MG63 (cell line): ENCODE results near the gene ARHGEF26. TPM values are rescaled to one million over a fixed set of nuclear protein-coding genes. Genes with fewer than 3 reads are reported as not detected.

ENCODE experiments used
- DNase-seq: peaks from one replicate; pipeline ENCODE4 v3.0.0-alpha.2; 2020
- H3K27me3 ChIP-seq: fragments of 250-450 bp; sonication (Bioruptor Pico); 2 replicates; pipeline ENCODE4 v1.5.1; 2020; ENCODE audit warnings: mild to moderate bottlenecking, moderate library complexity
- H3K36me3 ChIP-seq: fragments of 250-450 bp; sonication (Bioruptor Pico); 2 replicates; pipeline ENCODE4 v1.5.1; 2020; ENCODE audit warnings: mild to moderate bottlenecking, moderate library complexity
- H3K4me3 ChIP-seq: fragments of 250-450 bp; sonication (Bioruptor Pico); 2 replicates; pipeline ENCODE4 v1.5.1; 2020; ENCODE audit warnings: mild to moderate bottlenecking, moderate library complexity
- H3K9me3 ChIP-seq: fragments of 250-450 bp; sonication (Bioruptor Pico); 2 replicates; pipeline ENCODE4 v1.5.1; 2020; ENCODE audit warnings: mild to moderate bottlenecking, moderate library complexity
- total RNA-seq: library from RNA; depleted of rRNA; stranded (reverse); fragments of >200 nt; shearing (Covaris generic); gene quantifications from 2 replicates; pipeline ENCODE4 v1.2.3, GENCODE V29; 2014; ENCODE audit warnings: low replicate concordance

ARHGEF26 gene
- total RNA-seq, 1 experiment from 2014 or later = 0.63 TPM

GRCh38 chr3:154178172-154178571 lies 57.0 kb downstream of the ARHGEF26 start:
- no peak for DNase-seq
- Histone ChIP-seq H3K9me3 (no peaks in the 10 kb centered on the region), H3K4me3 (no peak overlapping the region), H3K36me3 (no peaks in the 10 kb centered on the region), H3K27me3 (no peaks in the 10 kb centered on the region)

- no peaks in the 10 kb centered on the region for H3K36me3 ChIP-seq
- no peaks in the 10 kb centered on the region for H3K27me3 ChIP-seq
- DNase-seq = no peak
- H3K4me3 ChIP-seq = no peak overlapping the region
- H3K9me3 ChIP-seq = no peaks in the 10 kb centered on the region
Observed at GRCh38 chr3:154180836-154181691, 59.9 kb downstream of the ARHGEF26 start.

- H3K4me3 ChIP-seq = no peak overlapping the region
- H3K27me3 ChIP-seq = no peaks in the 10 kb centered on the region
- H3K9me3 ChIP-seq = no peaks in the 10 kb centered on the region
- DNase-seq = no peak
- no peaks in the 10 kb centered on the region for H3K36me3 ChIP-seq
Observed at GRCh38 chr3:154182322-154182922, 61.2 kb downstream of the ARHGEF26 start.

GRCh38 chr3:154182975-154183374 lies 61.8 kb downstream of the ARHGEF26 start:
- no peak for DNase-seq
- Histone ChIP-seq H3K27me3 (no peaks in the 10 kb centered on the region), H3K9me3 (no peaks in the 10 kb centered on the region), H3K36me3 (no peaks in the 10 kb centered on the region), H3K4me3 (no peak overlapping the region)

GRCh38 chr3:154184582-154184981 lies 63.4 kb downstream of the ARHGEF26 start:
- H3K27me3 ChIP-seq = no peaks in the 10 kb centered on the region
- H3K36me3 ChIP-seq = no peaks in the 10 kb centered on the region
- H3K4me3 ChIP-seq = no peak overlapping the region
- H3K9me3 ChIP-seq = no peaks in the 10 kb centered on the region
- DNase-seq = no peak

GRCh38 chr3:154188437-154188836 lies 67.2 kb downstream of the ARHGEF26 start:
- no peaks in the 10 kb centered on the region for H3K27me3 ChIP-seq
- H3K4me3 ChIP-seq = no peak overlapping the region
- DNase-seq = no peak
- H3K9me3 ChIP-seq = no peaks in the 10 kb centered on the region
- H3K36me3 ChIP-seq = no peaks in the 10 kb centered on the region

GRCh38 chr3:154188846-154189245 lies 67.7 kb downstream of the ARHGEF26 start:
- no peaks in the 10 kb centered on the region for H3K36me3 ChIP-seq
- no peaks in the 10 kb centered on the region for H3K27me3 ChIP-seq
- H3K9me3 ChIP-seq = no peaks in the 10 kb centered on the region
- H3K4me3 ChIP-seq = no peak overlapping the region
- no peak for DNase-seq

GRCh38 chr3:154191520-154191919 lies 70.3 kb downstream of the ARHGEF26 start:
- Histone ChIP-seq H3K4me3 (no peak overlapping the region), H3K27me3 (no peaks in the 10 kb centered on the region), H3K36me3 (no peaks in the 10 kb centered on the region), H3K9me3 (no peaks in the 10 kb centered on the region)
- DNase-seq = no peak

- no peaks in the 10 kb centered on the region for H3K27me3 ChIP-seq
Observed at GRCh38 chr3:154192225-154192624, 71.0 kb downstream of the ARHGEF26 start.

GRCh38 chr3:154193000-154193615 lies 71.9 kb downstream of the ARHGEF26 start:
- Histone ChIP-seq H3K27me3 (no peaks in the 10 kb centered on the region), H3K36me3 (no peaks in the 10 kb centered on the region), H3K4me3 (no peak overlapping the region), H3K9me3 (no peaks in the 10 kb centered on the region)
- DNase-seq = no peak

More at GRCh38 chr3:154192225-154192624, 71.0 kb downstream of the ARHGEF26 start:
- Histone ChIP-seq H3K9me3 (no peaks in the 10 kb centered on the region), H3K4me3 (no peak overlapping the region), H3K36me3 (no peaks in the 10 kb centered on the region)
- DNase-seq = no peak

GRCh38 chr3:154194877-154195276 lies 73.7 kb downstream of the ARHGEF26 start:
- no peaks in the 10 kb centered on the region for H3K9me3 ChIP-seq
- no peak overlapping the region for H3K4me3 ChIP-seq
- peak; percentile 7 for DNase-seq
- H3K27me3 ChIP-seq = no peaks in the 10 kb centered on the region
- H3K36me3 ChIP-seq = no peaks in the 10 kb centered on the region

- no peaks in the 10 kb centered on the region for H3K27me3 ChIP-seq
- no peaks in the 10 kb centered on the region for H3K36me3 ChIP-seq
- no peaks in the 10 kb centered on the region for H3K9me3 ChIP-seq
- DNase-seq = no peak
- no peak overlapping the region for H3K4me3 ChIP-seq
Observed at GRCh38 chr3:154195620-154196356, 74.6 kb downstream of the ARHGEF26 start.

GRCh38 chr3:154197751-154198150 lies 76.6 kb downstream of the ARHGEF26 start:
- Histone ChIP-seq H3K9me3 (no peaks in the 10 kb centered on the region), H3K4me3 (no peak overlapping the region), H3K27me3 (no peaks in the 10 kb centered on the region), H3K36me3 (no peaks in the 10 kb centered on the region)
- no peak for DNase-seq

GRCh38 chr3:154209499-154209898 lies 88.3 kb downstream of the ARHGEF26 start:
- Histone ChIP-seq H3K9me3 (peaks cover 4% of the 10 kb centered on the region; the same call in 1 of the 2 replicates), H3K27me3 (no peaks in the 10 kb centered on the region; the same call in 1 of the 2 replicates), H3K4me3 (no peak overlapping the region), H3K36me3 (no peaks in the 10 kb centered on the region)
- no peak for DNase-seq

- DNase-seq = no peak
- Histone ChIP-seq H3K4me3 (no peak overlapping the region), H3K36me3 (no peaks in the 10 kb centered on the region), H3K27me3 (no peaks in the 10 kb centered on the region; the same call in 1 of the 2 replicates), H3K9me3 (no peaks in the 10 kb centered on the region)
Observed at GRCh38 chr3:154210986-154211385, 89.8 kb downstream of the ARHGEF26 start.

GRCh38 chr3:154214306-154214705 lies 93.1 kb downstream of the ARHGEF26 start:
- no peaks in the 10 kb centered on the region for H3K27me3 ChIP-seq
- no peak overlapping the region for H3K4me3 ChIP-seq
- peak; percentile 31 for DNase-seq
- H3K9me3 ChIP-seq = no peaks in the 10 kb centered on the region
- no peaks in the 10 kb centered on the region for H3K36me3 ChIP-seq

GRCh38 chr3:154217671-154218070 lies 96.5 kb downstream of the ARHGEF26 start:
- no peaks in the 10 kb centered on the region for H3K9me3 ChIP-seq
- H3K4me3 ChIP-seq = no peak overlapping the region
- no peaks in the 10 kb centered on the region for H3K36me3 ChIP-seq
- no peak for DNase-seq
- H3K27me3 ChIP-seq = no peaks in the 10 kb centered on the region
